Amniotic epithelial cell (primary cell): Measurements from ENCODE around the gene GRIA4.
A peak's percentile ranks its signal among the peaks of the same experiment; 100 is the strongest.
"Not testable (repeated sequence)": the region's sequence is repeated elsewhere in the genome, so short reads cannot be mapped to it uniquely, and the experiment has no call there.

ENCODE experiments used
- DNase-seq: peaks from one replicate; pipeline ENCODE4 v3.0.0-alpha.2; 2010; ENCODE audit warnings: low read depth

GRIA4 gene

DNA sequence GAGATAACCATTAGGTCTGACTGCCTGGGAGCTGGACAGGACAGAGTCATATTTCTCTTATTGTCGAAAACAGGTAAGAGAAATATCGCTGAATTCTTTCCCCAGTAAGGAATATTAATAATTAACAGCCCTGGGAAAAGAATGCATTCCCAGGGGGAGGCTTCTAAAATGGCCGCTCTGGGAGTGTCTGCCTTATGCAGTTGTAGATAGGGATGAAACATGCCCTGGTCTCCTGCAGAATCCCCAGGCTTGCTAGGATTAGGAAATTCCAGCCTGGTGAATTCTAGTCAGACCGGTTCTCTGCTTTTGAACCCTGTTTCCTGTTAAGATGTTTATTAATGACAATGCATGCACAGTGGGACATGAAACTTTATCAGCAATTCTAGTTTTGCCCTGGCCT lies 393.2 kb downstream of the GRIA4 start:
- not testable (repeated sequence) for DNase-seq

- DNase-seq = no peak
These were observed 401.6 kb downstream of the GRIA4 start for GRCh38 chr11:106011481-106011880.

DNA sequence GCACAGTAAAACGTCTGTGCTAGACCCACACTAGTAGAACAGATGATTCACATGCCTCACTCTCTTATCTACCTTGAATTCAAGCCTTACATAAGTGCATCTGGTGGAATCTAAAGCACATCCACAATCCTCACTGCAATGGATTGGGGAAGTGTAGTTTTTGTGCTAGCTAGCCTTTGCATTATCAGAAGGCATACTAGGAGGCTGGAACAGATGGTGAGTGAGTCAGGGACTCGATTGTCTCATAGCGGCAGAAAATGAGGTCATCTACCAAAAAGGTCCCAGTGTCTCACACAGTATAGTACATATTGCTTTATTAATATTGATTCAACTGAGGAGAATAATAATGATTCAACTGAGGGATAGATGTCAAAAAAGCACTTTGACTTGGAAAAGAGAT lies 402.9 kb downstream of the GRIA4 start:
- peak; percentile 88 for DNase-seq

GRCh38 chr11:106014035-106014434 lies 404.2 kb downstream of the GRIA4 start:
- no peak for DNase-seq

DNA sequence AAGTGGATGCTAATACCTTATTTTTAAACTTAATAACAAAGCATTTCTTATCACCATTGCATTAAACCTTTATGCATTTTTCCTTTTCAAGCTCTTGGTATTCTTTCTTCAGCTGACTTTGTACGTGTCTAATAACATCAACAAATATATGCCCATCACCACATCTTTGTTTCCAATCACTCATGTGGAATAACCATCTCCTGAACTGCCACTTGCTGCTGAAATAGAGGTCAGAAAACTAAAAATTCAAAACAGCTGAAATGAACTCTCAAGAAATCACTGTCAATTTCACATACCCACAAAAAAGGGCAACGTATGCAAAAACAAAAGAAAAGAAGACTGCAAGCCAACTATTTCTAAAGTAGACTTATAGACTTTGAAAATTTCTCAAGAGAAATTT lies 404.7 kb downstream of the GRIA4 start:
- DNase-seq = no peak

GRCh38 chr11:106015066-106015465 lies 405.2 kb downstream of the GRIA4 start:
- DNase-seq = no peak

DNA sequence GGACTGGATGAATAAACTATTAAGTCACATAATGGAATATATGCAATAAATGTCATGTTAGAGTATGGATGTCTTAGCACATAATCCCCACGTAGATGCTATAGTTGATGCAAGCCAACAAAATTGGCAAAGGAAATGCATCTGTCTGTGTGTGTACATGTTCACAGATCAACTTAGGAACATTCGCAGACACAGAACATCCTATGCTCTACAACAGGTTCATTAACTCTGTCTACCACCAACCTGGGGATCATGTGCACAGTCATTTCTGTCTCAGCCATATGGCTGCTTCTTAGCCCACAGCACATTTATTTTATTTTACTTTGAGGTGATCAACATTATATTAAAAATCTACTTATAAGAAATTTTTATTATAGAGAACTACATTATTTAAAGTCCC lies 407.2 kb downstream of the GRIA4 start:
- no peak for DNase-seq

- peak; percentile 87 for DNase-seq
These were observed 411.5 kb downstream of the GRIA4 start for GRCh38 chr11:106021181-106021966.

GRCh38 chr11:106021967-106022794 lies 412.3 kb downstream of the GRIA4 start, which contains the start of gene MSANTD4:
Gene MSANTD4, minus strand, starts transcription at chr11:106022240. Its CDS starts 11,323 bp downstream, at chr11:106010917.
- peak; percentile 99 for DNase-seq

DNA sequence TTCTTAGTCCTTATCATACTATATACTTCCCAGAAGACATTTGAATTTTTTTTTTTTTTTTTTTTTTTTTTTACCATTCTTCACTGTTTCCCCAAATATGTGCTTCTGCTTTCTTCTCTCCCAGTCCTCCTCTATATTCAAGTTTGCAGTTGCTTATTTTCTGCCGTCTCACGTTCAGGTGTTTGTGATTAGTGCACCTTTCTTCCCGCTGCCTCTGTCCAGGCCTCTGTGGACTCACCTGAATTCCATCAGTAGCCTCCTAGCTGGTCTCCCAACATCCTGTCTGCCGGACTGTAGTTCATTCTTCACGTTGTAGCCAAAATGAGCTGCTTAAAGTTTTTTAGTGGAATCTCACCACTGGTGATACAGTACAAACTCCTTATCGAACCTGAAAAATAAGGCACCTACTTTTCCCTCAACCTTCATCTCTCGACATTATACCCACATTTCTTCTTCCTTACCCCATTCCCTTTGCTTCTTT lies 413.0 kb downstream of the GRIA4 start:
- DNase-seq = no peak

- no peak for DNase-seq
These were observed 420.7 kb downstream of the GRIA4 start for GRCh38 chr11:106030609-106031008.

DNA sequence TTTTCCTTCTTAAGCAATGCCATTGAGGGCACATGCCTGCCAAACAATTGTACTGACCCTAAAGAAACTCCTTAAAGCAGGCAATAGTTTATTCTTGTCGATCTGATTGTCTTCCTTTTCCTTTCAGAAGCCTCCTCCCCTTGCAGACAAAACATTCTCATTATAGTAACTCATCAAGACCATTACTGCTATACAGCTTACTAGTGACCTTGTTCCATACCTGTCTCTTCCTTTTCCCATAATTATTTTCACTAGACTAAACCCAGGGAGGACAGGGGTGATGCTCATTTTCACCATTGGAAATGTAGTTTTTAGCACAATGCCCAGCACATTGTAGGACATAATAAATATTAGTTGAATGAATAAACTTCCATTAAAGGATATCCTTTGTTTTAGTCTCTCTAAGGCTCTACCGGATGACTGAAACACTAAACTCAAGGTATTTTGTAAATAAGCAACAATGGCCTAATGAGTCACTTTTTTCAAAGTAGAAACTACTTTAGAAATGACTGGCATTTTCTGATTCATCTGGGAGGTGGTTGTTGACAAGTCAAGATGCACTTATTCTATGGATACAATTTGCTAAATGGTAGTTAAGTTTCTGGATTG lies 421.4 kb downstream of the GRIA4 start:
- peak; percentile 36 for DNase-seq
